CD4-positive, CD25-positive, alpha-beta regulatory T cell (primary cell): ENCODE data around the gene SSU72. TPM values are rescaled to one million over a fixed set of nuclear protein-coding genes. Genes with fewer than 3 reads are reported as not detected.

Source experiments
- ATAC-seq, 2 donors: fragments of 150-1000 bp; cut with Tn5 transposase; one replicate each; pipeline ENCODE4 v1.10.0; 2021; ENCODE audit warnings: low read depth in 2 of 2, moderate number of reproducible peaks in 2 of 2, moderate library complexity in 1 of 2
- DNase-seq, 3 donors: peaks; one replicate each; pipeline versions ENCODE4 v3.0.0 to v3.0.0-alpha.2; 2012 to 2022; ENCODE audit warnings: mixed read lengths in 1 of 3
- H3K27ac ChIP-seq: one replicate; pipeline ENCODE4 v1.7.0; 2013; ENCODE audit warnings: mild to moderate bottlenecking, low read length; ENCODE audit not compliant: insufficient read depth, poor library complexity, severe bottlenecking
- H3K27me3 ChIP-seq: one replicate; pipeline ENCODE4 v1.7.0; 2013; ENCODE audit warnings: low read length; ENCODE audit not compliant: control insufficient read depth, insufficient read depth
- H3K36me3 ChIP-seq: one replicate; pipeline ENCODE4 v1.7.0; 2013; ENCODE audit warnings: mild to moderate bottlenecking, low read length, moderate library complexity; ENCODE audit not compliant: control insufficient read depth, insufficient read depth
- H3K4me1 ChIP-seq: 2 replicates; pipeline ENCODE4 v1.7.0; 2013; ENCODE audit warnings: mild to moderate bottlenecking, low read length; ENCODE audit not compliant: insufficient read depth, control insufficient read depth, poor library complexity, severe bottlenecking
- H3K4me3 ChIP-seq: one replicate; pipeline ENCODE4 v1.7.0; 2013; ENCODE audit warnings: low read depth, mild to moderate bottlenecking, low read length, moderate library complexity
- H3K9me3 ChIP-seq, 2 experiments: 1 replicate in 1 of 2; 2 replicates in 1 of 2; pipeline ENCODE4 v1.7.0; 2013; ENCODE audit warnings: low read length in 2 of 2, mild to moderate bottlenecking in 1 of 2, moderate library complexity in 1 of 2; ENCODE audit not compliant: control insufficient read depth in 2 of 2
- H3K27ac Mint-ChIP-seq, 3 donors: one replicate each; pipeline ENCODE4 v1.8.0; 2020 to 2022; ENCODE audit warnings: mild to moderate bottlenecking in 3 of 3, mixed read lengths in 3 of 3, moderate library complexity in 2 of 3
- H3K27me3 Mint-ChIP-seq: one replicate; pipeline ENCODE4 v1.8.0; 2022; ENCODE audit warnings: mild to moderate bottlenecking, mixed read lengths
- H3K36me3 Mint-ChIP-seq: one replicate; pipeline ENCODE4 v1.8.0; 2020; ENCODE audit warnings: mixed read lengths
- H3K4me1 Mint-ChIP-seq, 4 donors: one replicate each; pipeline ENCODE4 v1.8.0; 2020 to 2022; ENCODE audit warnings: mixed read lengths in 4 of 4, mild to moderate bottlenecking in 1 of 4
- H3K4me3 Mint-ChIP-seq, 4 donors: one replicate each; pipeline ENCODE4 v1.8.0; 2020 to 2022; ENCODE audit warnings: mild to moderate bottlenecking in 4 of 4, mixed read lengths in 4 of 4, moderate library complexity in 3 of 4
- H3K9me3 Mint-ChIP-seq, 7 donors: one replicate each; pipeline ENCODE4 v1.8.0; 2020 to 2022; ENCODE audit warnings: mixed read lengths in 7 of 7, mild to moderate bottlenecking in 3 of 7, moderate library complexity in 2 of 7
- polyA plus RNA-seq, 4 donors: library from polyadenylated mRNA; unstranded; fragments of 300-500 nt; fragmentation: Illumina TruSeq; gene quantifications; one replicate each; pipeline ENCODE4 v1.2.3, GENCODE V29; 2021
- total RNA-seq: library from RNA; stranded (reverse); gene quantifications from one replicate; pipeline ENCODE4 v1.2.3, GENCODE V29; 2022

Gene SSU72
- total and polyA plus RNA-seq, 5 donors from 2014 or later, result 104 to 279 (median 201) TPM

- Mint-ChIP-seq H3K4me1 (peaks cover 14 to 60% (median 32%) of the 10 kb centered on the region in 4 donors), H3K4me3 (peak overlapping the region; percentile 28 to 73 (median 50))
Observed at GRCh38 chr1:1567152-1567875, 7.3 kb downstream of the SSU72 start.

GRCh38 chr1:1565340-1565739 is 9.3 kb downstream of the SSU72 start:
- Histone ChIP-seq H3K4me1 (peaks cover 17% of the 10 kb centered on the region), H3K27ac (no peak overlapping the region), H3K9me3 (no peaks in the 10 kb centered on the region), H3K36me3 (peaks cover 57% of the 10 kb centered on the region), H3K4me3 (no peak overlapping the region), H3K27me3 (no peaks in the 10 kb centered on the region)
- no peak overlapping the region for H3K27ac Mint-ChIP-seq
- no peak overlapping the region for H3K4me3 Mint-ChIP-seq
- DNase-seq, result no peak
- H3K36me3 Mint-ChIP-seq, result peaks cover 33% of the 10 kb centered on the region
- H3K9me3 Mint-ChIP-seq, result no peaks in the 10 kb centered on the region
- no peak for ATAC-seq
- H3K27me3 Mint-ChIP-seq, result no peaks in the 10 kb centered on the region
- H3K4me1 Mint-ChIP-seq, result peaks cover 9 to 50% (median 30%) of the 10 kb centered on the region in 4 donors

More at GRCh38 chr1:1567152-1567875, 7.3 kb downstream of the SSU72 start:
- Mint-ChIP-seq H3K27ac (peak overlapping the region in 1 of 3 donors; percentile 42), H3K36me3 (peaks cover 29% of the 10 kb centered on the region), H3K9me3 (no peaks in the 10 kb centered on the region), H3K27me3 (no peaks in the 10 kb centered on the region)
- Histone ChIP-seq H3K36me3 (peaks cover 45% of the 10 kb centered on the region), H3K27me3 (no peaks in the 10 kb centered on the region), H3K4me1 (peaks cover 24% of the 10 kb centered on the region), H3K27ac (no peak overlapping the region), H3K4me3 (no peak overlapping the region), H3K9me3 (no peaks in the 10 kb centered on the region)
- DNase-seq (no peak), ATAC-seq (no peak)

GRCh38 chr1:1564268-1564667 is 10.4 kb downstream of the SSU72 start:
- H3K27me3 ChIP-seq, result no peaks in the 10 kb centered on the region
- H3K4me3 ChIP-seq, result no peak overlapping the region
- peaks cover 10% of the 10 kb centered on the region for H3K4me1 ChIP-seq
- ATAC-seq, result no peak
- H3K27ac ChIP-seq, result no peak overlapping the region
- H3K9me3 ChIP-seq, result no peaks in the 10 kb centered on the region
- Mint-ChIP-seq H3K9me3 (no peaks in the 10 kb centered on the region), H3K4me3 (no peak overlapping the region), H3K27me3 (no peaks in the 10 kb centered on the region), H3K27ac (no peak overlapping the region), H3K36me3 (peaks cover 27% of the 10 kb centered on the region), H3K4me1 (peaks cover 4 to 39% (median 22%) of the 10 kb centered on the region in 4 donors)
- no peak for DNase-seq
- peaks cover 53% of the 10 kb centered on the region for H3K36me3 ChIP-seq

GRCh38 chr1:1563688-1564087 is 11.0 kb downstream of the SSU72 start:
- DNase-seq (no peak), ATAC-seq (no peak)
- peak overlapping the region in 1 of 3 donors; percentile 63 for H3K27ac Mint-ChIP-seq
- Histone ChIP-seq H3K36me3 (peaks cover 51% of the 10 kb centered on the region), H3K27ac (no peak overlapping the region), H3K27me3 (no peaks in the 10 kb centered on the region), H3K4me1 (peaks cover 10% of the 10 kb centered on the region), H3K9me3 (no peaks in the 10 kb centered on the region), H3K4me3 (no peak overlapping the region)
- H3K4me3 Mint-ChIP-seq, result no peak overlapping the region
- H3K9me3 Mint-ChIP-seq, result no peaks in the 10 kb centered on the region
- H3K27me3 Mint-ChIP-seq, result no peaks in the 10 kb centered on the region
- peaks cover 4 to 41% (median 22%) of the 10 kb centered on the region in 4 donors for H3K4me1 Mint-ChIP-seq
- H3K36me3 Mint-ChIP-seq, result peaks cover 27% of the 10 kb centered on the region

- Mint-ChIP-seq H3K4me1 (peaks cover 4 to 35% (median 22%) of the 10 kb centered on the region in 4 donors), H3K36me3 (peaks cover 27% of the 10 kb centered on the region), H3K27ac (no peak overlapping the region), H3K27me3 (no peaks in the 10 kb centered on the region), H3K4me3 (no peak overlapping the region), H3K9me3 (no peaks in the 10 kb centered on the region)
- no peak overlapping the region for H3K27ac ChIP-seq
- H3K27me3 ChIP-seq, result no peaks in the 10 kb centered on the region
- H3K4me1 ChIP-seq, result peaks cover 5% of the 10 kb centered on the region
- ATAC-seq (no peak), DNase-seq (no peak)
- peaks cover 51% of the 10 kb centered on the region for H3K36me3 ChIP-seq
- H3K9me3 ChIP-seq, result no peaks in the 10 kb centered on the region
- H3K4me3 ChIP-seq, result no peak overlapping the region
Observed at GRCh38 chr1:1562556-1563195, 12.0 kb downstream of the SSU72 start.

- H3K4me1 ChIP-seq, result peaks cover 2% of the 10 kb centered on the region
- Mint-ChIP-seq H3K27me3 (no peaks in the 10 kb centered on the region), H3K9me3 (no peaks in the 10 kb centered on the region), H3K36me3 (peaks cover 27% of the 10 kb centered on the region), H3K4me1 (peaks cover under 1 to 28% (median 17%) of the 10 kb centered on the region in 4 donors), H3K27ac (no peak overlapping the region), H3K4me3 (no peak overlapping the region)
- H3K36me3 ChIP-seq, result peaks cover 51% of the 10 kb centered on the region
- DNase-seq (no peak), ATAC-seq (no peak)
- no peaks in the 10 kb centered on the region for H3K9me3 ChIP-seq
- no peaks in the 10 kb centered on the region for H3K27me3 ChIP-seq
- no peak overlapping the region for H3K27ac ChIP-seq
- no peak overlapping the region for H3K4me3 ChIP-seq
Observed at GRCh38 chr1:1561801-1562470, 12.7 kb downstream of the SSU72 start.

GRCh38 chr1:1560178-1560577 is 14.5 kb downstream of the SSU72 start:
- ATAC-seq (no peak), DNase-seq (no peak)
- Histone ChIP-seq H3K27me3 (no peaks in the 10 kb centered on the region), H3K27ac (no peak overlapping the region), H3K4me3 (no peak overlapping the region), H3K9me3 (no peaks in the 10 kb centered on the region), H3K4me1 (no peaks in the 10 kb centered on the region), H3K36me3 (peaks cover 40% of the 10 kb centered on the region)
- H3K9me3 Mint-ChIP-seq, result peaks cover 0 to 1% (median 0%) of the 10 kb centered on the region in 7 donors
- no peaks in the 10 kb centered on the region for H3K27me3 Mint-ChIP-seq
- H3K27ac Mint-ChIP-seq, result no peak overlapping the region
- H3K4me1 Mint-ChIP-seq, result peaks cover 0 to 14% (median 8%) of the 10 kb centered on the region in 4 donors
- H3K4me3 Mint-ChIP-seq, result no peak overlapping the region
- peaks cover 24% of the 10 kb centered on the region for H3K36me3 Mint-ChIP-seq
